GM18499 (cell line): ENCODE data around the gene CCDC148.
"Not testable (repeated sequence)": the region's sequence is repeated elsewhere in the genome, so short reads cannot be mapped to it uniquely, and the experiment has no call there.

ENCODE experiments used
- ATAC-seq: cut with Tn5 transposase; IDR thresholded peaks from one replicate; pipeline ENCODE4 v1.9.1; 2021; ENCODE audit warnings: moderate number of reproducible peaks; ENCODE audit not compliant: insufficient read depth, unreplicated experiment

Gene CCDC148

DNA sequence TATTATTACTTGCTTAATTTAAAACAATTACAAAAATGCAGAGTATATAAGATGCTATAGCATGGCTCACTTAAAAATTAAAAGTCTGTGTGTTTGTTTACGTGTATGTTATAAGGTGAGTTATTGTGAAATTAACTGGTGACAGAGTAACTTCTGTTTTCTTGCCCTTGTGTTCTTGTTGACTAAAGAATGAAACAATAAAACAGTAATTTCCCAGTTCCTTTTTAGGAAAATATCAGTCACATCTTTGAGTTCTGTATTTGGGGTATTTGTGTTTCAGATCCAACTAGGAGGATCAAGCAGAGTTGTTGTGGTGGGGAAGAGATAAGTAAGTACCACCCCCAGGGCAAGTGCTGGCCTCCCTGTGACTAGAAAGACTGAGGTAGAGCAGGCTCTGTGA is 143.6 kb downstream of the CCDC148 start:
- ATAC-seq, result no peak

GRCh38 chr2:158310407-158310806 is 146.1 kb downstream of the CCDC148 start:
- ATAC-seq, result not testable (repeated sequence)

GRCh38 chr2:158305501-158305900 is 151.1 kb downstream of the CCDC148 start:
- no peak for ATAC-seq

DNA sequence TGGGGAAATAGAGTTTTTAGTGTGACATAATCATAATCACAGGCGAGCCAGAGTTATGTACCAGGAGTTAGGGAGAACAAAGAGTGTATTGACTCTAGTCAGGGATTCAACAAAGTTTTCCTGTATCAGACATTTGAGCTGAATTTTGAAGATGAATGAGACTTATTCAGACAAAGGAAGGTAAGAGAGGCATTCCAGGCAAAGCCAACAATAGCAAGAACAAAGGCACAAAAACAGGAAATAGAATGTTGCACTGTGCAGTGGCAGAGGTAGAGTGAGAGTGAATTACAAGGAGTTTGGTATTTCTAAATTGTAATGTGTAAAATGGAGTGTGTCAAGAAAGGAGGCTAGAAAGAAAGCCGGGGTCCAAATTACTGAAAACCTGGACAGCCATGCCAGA is 156.2 kb downstream of the CCDC148 start:
- ATAC-seq, result no peak

DNA sequence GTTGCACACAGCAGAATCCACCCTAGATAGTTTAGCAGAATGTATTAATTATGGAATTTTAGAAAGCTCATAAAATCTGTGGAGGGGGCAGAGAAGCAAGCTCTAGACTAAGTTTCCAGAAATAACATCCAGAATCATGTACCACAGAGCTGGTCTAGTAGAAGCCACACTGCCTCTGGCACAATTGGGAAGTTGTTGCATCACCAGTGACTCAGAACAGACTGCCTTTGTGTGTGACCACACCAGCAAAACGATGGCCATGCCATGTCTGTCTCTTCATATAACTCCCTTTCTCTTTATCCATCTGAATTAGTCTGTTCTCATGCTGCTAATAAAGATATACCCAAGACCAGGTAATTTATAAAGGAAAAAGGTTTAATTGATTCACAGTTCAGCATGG is 158.9 kb downstream of the CCDC148 start:
- no peak for ATAC-seq

GRCh38 chr2:158297120-158297519 is 159.4 kb downstream of the CCDC148 start:
- no peak for ATAC-seq

DNA sequence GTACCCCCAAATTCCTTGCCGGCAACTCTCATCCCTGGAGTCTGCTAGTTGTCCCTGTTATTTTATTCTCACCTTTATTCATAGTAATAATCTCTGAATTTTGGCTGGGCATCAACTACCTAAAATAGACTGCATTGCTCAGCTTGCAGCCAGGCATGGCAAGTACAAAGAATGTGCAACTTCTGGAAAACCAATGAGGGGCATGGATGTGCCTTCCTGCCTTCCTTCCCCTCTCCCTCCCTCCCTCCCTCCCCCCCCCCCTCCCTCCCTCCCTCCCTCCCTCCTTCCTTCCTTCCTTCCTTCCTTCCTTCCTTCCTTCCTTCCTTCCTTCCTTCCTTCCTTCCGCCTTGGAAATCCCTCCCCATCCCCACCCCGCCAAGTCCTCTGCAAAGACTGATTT is 162.8 kb downstream of the CCDC148 start:
- no peak for ATAC-seq

DNA sequence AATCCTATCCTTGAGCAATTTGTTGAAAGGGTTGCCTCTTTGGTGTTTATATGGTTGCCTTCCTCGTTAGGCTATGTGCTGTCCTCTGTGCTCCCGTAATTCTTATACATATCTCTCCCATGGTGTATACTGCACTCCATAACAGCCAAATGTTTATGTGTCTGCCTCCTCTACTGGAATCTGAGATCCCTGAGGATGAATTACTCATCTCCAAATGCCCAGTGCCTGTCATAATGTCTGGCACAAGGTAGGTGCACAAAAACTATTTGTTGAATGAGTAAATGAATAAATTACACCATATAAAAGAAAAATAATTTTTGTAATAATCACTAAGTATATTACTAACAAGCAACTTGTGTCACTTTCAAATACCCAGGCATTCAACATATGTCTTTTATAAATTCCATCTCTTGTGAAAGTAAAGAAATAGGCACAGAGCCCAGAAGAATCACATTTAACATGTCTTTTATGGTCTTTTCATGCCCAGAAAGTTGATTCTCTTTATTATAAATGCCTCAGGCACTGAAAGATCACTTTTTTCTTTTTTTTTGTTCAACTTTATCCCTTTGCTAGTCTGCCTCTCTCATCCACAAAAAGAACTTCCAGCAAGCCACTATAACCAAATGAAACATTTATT is 164.9 kb downstream of the CCDC148 start:
- no peak for ATAC-seq

DNA sequence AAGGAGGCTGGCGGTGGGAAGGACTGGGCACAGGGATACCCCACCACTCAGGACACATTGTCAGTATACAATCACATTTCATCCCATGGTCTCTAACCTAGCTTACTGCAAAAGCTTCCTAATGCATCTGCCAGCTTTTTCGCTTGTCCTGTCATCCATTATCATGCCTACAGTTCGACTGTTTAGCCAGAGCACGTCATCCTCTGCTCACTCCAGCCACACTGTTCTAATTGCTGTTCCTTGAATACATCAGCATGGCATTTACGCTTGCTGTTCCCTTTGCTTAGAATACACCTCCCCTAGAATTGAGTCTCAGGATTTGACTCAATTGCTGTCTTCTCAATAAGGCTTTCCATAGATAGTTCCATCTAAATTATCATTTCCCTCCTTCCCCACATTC is 166.3 kb downstream of the CCDC148 start:
- ATAC-seq, result no peak

DNA sequence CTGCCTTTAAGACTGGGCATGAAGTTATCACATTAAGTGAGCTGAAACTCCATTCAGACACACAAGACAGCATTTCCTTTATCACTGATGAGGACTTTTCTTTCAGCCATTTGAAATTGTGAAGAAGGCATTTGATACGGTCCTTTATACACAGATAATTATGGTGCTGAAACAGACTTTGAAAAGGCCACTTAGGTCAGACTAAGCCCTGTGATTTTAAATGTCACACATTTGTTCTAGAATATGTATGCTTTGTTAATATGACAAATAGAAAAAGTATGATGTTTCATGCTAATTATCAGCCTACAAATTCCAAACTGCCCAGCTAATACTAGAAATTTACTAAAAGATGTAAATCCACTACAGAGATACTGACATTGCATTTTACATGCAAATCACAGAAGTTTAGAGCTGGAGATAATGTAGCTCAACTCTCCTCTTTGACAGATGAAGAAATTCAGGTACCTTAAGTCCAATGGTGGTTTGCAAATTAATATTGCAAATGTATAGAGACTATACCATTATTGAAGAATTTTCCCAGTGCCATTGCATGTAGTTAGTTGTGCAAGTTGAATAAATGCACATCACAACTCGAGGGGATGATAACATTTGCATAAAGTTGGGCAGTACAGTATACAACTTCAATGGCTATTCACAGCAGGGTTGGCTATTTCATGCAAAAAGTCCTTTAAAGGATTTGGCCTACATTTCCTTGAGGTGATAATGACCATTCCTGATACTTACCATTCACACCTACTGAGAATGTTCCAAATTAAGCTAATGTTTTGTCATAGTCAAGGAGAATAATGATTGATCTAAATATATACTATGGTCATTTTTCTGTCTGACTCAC is 179.7 kb downstream of the CCDC148 start:
- no peak for ATAC-seq

DNA sequence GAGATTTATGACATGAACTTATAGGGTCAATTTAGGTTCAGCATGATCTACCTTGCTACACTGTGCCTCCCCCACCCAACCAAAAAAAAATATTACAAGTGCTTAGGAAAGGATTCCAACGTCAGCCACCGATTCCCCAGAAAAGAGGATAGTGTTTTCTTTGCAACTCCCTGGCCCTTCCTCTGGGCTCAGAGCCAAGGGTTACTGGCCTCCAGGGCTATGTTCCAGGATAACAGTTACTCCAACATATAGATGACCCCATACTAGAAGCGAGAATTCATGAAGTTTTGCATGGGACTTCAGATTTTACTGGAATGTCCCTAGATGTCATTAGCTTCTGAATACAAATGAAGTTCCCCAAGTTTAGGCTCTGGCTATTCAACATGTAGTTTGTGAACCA is 182.8 kb downstream of the CCDC148 start:
- no peak for ATAC-seq

DNA sequence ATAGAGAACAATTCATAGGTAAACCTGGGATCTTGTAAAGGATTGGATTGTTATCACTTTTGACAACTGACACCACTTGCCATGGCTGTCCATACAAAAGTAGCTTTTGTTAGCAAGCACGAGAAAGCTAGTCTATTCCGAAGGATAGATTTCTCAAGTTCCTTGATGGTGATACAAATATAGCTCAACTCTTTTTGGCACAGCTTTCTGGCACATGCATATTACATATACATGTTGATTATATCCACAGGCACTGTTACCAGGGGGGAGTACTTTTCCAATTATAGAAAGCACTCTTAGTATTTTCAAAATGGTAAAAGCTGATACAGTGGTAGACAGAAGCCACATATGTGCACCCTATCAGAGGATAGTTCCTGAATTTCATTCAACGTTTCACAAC is 186.0 kb downstream of the CCDC148 start:
- no peak for ATAC-seq

GRCh38 chr2:158269143-158269542 is 187.4 kb downstream of the CCDC148 start:
- no peak for ATAC-seq

- ATAC-seq, result no peak
Observed at GRCh38 chr2:158266111-158266510, 190.4 kb downstream of the CCDC148 start.

GRCh38 chr2:158255257-158255656 is 201.3 kb downstream of the CCDC148 start:
- no peak for ATAC-seq

DNA sequence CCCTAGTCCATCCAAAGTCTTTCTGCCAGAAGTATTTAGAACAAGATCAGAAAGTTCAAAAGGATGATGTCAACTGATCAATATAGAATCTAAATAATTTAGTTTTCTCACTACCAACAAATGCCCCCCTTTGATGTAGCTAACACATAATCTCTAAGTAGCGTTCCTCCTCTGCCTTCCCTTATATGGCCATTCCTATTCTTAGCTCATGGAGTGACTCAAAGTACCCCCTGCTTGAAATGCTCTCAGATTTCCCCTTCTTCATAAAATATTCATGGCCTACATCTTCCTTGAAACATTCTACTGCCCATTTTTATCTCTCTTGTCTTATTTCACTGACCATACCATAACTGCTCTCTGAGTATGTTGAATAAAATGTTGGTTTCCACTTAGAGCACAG is 203.4 kb downstream of the CCDC148 start:
- no peak for ATAC-seq

DNA sequence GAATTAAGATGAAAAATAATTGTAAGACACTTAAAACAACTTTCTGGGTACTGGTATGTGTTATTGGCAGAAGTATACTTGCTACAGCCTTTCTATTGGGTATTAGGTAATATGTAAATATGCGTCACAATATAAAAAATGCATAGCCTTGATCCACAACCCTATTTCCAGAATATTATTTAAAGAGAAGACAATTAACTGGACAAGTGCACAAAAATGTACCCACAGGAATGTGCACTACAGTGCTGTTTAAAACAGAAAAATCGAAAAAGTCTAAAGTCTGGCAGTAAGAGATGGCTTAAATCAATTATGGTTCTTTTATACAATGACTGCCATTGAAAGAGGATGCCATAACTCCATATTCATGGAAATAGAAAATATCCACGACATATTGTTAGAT is 205.2 kb downstream of the CCDC148 start:
- no peak for ATAC-seq

- ATAC-seq, result no peak
Observed at GRCh38 chr2:158243392-158243791, 213.2 kb downstream of the CCDC148 start.

DNA sequence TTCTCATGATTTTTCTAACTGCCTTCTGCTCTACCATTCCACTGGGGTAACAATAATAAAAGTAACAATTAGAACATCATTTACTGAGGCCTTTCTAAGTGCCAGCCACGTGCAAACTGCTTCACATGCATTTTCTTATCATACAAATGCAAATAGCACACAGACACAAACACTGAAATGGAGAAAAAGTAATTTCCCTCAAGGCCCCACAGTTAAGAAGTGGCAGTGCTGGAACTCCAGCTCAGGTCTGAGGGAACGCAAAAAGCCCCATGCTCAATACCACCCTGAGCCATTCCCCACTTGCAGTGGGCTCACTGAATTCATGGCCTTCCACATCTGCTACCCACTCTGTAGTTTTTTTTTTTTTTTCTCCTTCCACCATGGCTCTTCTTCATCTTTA is 214.3 kb downstream of the CCDC148 start:
- no peak for ATAC-seq

DNA sequence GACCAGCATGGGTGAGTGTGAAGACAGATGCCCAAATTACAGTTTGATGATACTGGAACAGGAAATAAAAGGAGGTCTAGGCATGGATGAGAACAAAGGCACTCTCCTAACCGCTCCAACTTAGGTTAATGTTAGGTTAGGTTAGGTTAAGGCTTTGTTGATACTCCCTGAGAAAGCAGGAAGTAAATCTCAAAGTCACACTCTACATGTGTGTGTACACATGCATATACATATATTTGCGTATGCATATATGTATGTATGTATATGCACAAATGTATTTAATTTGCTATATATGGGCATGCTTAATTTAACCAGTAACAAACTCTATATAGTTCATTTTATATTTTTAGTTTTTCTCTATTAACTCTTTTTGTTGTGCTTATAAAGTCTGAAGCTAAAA is 215.6 kb downstream of the CCDC148 start:
- ATAC-seq, result no peak

DNA sequence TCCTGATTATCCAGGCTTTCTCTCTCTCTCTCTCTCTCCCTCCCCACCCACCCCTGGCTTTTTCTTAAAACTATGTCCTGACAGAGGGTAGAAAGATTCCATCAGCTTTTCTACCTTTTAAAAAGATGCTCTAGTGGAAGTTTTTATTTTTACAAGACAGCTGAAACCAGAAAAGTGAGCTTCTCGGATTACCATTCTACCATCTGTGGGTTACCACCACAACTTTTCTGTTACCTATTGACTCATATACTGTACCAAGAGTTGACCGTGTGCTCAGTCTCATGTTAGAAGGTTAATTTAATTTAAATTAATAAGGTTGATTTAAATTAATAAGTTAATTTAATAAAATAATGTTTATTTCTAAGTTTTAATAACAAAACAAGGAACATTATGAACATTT is 217.3 kb downstream of the CCDC148 start:
- no peak for ATAC-seq

- no peak for ATAC-seq
Observed at GRCh38 chr2:158234497-158234896, 222.1 kb downstream of the CCDC148 start.
